Right kidney (tissue), 1 donor: ENCODE data around the gene PALB2.
A peak's percentile ranks its signal among the peaks of the same experiment; 100 is the strongest.
"Not testable (repeated sequence)": the region's sequence is repeated elsewhere in the genome, so short reads cannot be mapped to it uniquely, and the experiment has no call there.

Experiments
- DNase-seq: peaks from one replicate; pipeline ENCODE4 v3.0.0-alpha.2; 2016

Gene PALB2

GRCh38 chr16:23583271-23583670 lies 57.8 kb downstream of the PALB2 start:
- not testable (repeated sequence) for DNase-seq

GRCh38 chr16:23581764-23582163 lies 59.3 kb downstream of the PALB2 start:
- DNase-seq, result no peak

GRCh38 chr16:23580391-23580790 lies 60.7 kb downstream of the PALB2 start:
- DNase-seq, result no peak

GRCh38 chr16:23579371-23579770 lies 61.7 kb downstream of the PALB2 start:
- no peak for DNase-seq

GRCh38 chr16:23578101-23578830 lies 62.8 kb downstream of the PALB2 start:
- no peak for DNase-seq

GRCh38 chr16:23577493-23577892 lies 63.6 kb downstream of the PALB2 start:
- DNase-seq, result no peak

DNA sequence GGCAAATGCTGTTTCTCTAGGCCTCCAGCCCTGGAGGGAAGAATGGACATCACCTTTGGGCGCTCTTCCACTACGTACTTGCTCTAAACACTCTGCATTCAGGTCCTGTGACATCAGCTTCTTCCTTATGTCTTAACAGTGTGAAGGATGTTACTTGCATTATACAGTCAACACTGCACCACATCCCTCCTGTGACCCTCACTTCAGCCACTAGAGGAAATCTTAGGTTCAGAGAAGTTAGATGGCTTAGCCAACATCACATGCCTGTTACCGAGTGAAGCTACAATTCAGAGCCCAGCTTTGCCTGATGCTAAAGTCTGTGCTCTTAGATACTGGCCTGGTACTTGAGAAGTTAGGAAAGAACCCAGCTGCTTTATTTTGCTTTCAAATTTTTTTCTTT lies 65.3 kb downstream of the PALB2 start:
- no peak for DNase-seq

DNA sequence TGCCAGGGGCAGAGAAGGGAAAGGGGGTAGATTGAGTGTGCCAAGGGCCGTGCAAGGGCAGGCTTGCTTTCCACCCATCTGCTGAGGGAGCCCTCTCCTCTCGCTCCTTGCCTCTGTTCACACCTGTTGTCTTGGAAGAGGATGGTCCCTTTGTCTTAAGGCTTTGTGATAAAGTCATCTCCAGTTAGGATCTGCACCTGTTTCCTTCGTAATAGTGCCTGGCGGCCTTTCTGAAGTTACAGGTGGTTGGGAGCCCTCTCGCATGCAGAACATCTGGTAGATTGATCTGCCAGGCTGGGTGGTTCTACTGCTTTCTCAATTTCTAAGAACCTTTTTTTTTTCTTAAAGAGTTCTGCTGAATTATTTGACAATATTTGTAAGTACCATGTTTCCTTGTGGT lies 67.3 kb downstream of the PALB2 start:
- DNase-seq, result no peak

DNA sequence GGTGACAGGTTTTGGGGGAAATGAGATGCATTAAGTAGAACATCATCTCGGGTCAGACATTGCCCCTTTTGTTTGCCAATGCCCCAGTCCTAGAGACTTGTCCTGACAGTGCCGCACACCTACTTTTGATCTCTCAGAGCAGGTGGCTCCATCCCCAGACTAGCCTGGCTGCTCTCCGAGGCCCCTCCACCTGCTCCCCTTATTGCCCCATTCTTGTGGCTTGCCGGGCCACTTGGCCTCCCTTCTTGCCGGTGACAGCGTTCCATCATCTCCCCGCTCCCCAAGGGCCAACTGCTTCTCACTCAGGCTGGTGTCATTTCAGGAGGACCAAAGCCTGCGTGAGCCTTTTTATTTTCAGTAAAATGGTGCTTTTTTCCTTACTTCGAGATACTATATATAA lies 68.7 kb downstream of the PALB2 start:
- no peak for DNase-seq

DNA sequence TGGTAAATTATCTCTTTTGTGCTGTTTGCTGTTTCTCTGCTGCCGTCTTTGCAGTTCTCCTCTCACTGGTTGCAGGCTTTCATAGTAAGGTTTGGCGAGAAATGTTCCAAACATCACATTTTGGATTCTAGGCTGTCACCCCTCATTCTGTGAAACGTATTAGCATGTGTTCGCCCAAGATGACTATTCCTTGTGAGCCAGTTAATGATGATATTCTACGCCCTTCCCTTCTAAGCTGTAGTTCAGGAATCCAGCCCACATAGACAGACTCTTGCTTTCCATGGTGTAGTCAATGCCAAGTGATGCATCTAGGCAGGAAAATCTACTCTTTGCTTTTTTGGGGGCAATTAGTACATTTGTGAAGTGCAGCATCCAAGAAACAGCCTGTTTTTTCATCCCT lies 69.2 kb downstream of the PALB2 start:
- DNase-seq, result no peak

DNA sequence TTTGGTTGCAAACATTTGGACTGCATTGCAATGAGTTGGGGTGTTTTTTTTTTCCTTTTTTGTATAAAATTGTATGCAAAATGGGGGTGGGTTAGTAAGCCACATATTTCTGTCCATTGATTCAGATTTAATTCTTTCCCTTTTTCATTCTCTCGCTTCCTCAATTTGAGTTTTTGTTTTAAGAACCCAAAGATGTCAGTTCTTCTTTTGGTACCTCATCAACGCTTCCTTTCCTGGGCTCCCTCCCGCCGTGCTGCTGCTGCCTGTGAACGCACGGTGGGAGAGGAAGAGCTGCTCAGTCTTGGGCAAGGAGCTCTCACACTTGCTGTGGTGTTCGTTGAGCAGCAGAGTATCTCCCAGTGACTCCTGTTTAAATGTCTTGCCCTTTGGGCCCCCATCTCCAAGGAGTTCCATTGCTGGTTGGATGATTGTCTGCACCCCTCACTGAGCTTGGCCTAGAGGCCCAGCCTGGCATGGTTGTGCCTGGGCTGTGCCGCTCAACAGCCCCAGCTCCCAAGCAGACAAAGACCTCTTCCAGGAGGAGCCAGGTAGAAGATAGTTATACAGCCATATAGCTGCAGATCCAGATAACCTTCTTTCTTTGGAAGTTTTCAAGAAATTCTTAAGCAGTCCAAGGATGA lies 70.0 kb downstream of the PALB2 start:
- DNase-seq, result no peak

DNA sequence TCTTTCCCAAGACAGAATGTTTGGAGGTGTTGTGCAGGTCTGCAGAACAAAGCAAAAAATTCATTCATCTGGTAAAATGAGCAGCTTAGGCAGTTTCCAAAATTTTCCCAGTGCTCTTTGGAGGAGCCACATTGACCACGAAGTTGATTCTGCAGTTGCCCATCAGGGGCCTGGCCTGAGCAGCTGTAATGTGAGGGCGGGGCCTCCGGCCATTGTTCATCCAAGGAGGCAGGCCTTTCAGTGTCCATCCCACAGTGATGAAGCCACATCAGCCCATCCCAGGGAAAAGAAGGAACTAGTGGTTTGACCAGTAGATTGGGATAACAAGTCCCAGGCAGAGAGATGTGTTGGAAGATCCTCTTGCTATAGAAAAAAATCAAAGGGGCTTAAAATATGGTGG lies 73.5 kb downstream of the PALB2 start:
- no peak for DNase-seq

DNA sequence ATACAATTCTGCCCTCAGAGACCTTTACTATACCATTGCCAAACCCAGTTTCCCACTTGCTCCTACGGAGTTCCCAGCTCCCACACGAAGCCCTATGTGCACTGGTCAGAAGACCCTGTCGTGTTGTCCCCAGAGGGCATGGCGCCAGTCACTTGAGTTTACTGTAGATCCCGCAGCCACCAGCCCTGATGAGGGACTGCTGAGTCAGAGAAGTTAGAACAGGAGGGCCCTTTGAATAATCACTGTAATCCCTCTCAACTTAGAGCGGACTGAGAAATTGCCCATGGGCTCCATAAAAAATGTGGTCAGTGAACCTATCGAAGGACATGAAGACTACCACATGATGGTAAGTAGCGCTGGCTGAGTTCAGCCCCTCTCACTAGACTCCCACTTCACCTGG lies 74.4 kb downstream of the PALB2 start:
- no peak for DNase-seq

DNA sequence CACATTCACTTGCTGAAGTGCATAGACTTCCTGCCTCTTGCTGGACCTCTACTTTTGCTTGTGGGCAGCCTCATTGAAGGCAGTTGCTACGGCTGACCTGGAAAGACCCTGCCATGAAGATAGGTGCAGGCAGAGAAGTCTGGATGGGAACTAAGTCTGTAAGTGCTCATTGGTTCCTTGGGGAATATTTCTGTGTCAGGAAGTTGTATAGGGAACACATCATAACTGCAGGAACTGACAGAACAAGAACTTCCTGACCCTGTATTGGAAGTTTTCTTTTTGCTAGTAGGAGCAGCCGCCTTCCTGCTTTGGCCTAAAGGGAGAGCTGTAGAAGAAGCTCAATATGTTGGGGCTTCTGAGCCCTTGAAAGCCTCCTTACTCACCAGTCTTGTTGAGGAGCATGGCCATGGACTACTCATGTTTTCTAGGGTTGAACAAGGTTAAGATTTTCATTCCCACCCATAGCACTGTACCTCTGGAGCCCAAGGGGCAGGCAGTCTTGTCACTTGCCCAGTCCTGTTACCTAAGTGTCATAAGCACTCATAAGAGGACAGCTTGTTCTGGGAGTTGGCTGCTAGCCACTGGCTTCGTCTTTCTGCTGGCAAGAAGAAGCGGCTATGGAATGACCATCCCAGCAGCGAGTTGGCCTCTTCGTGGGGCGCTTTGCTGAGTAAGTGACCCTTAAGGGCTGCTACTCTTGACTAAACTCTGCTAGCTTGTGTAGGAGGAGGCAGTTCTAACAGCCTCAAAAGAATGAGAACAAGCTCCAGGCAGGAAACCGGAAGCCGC lies 76.3 kb downstream of the PALB2 start:
- no peak for DNase-seq

DNA sequence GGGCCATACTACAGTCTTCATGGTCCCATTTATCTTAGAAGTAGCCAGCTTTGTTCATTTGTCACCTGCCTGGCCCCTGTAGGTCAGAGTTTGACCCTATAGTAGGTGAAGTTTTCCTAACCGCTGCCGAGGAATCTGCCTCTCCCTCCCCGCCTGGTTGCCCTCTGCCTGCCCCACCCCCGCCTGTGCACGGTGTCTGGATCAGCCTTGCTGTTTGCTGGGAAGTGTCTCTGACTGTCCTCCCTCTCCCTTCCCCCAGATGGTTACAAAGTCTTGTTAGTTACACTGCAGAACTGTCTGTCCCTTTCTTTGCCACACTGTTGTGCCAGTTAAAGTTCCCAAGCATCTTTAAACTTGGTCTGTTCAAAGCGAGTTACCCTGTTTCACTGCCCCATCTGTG lies 77.9 kb downstream of the PALB2 start:
- DNase-seq, result no peak

GRCh38 chr16:23562505-23562904 lies 78.6 kb downstream of the PALB2 start:
- DNase-seq, result no peak

DNA sequence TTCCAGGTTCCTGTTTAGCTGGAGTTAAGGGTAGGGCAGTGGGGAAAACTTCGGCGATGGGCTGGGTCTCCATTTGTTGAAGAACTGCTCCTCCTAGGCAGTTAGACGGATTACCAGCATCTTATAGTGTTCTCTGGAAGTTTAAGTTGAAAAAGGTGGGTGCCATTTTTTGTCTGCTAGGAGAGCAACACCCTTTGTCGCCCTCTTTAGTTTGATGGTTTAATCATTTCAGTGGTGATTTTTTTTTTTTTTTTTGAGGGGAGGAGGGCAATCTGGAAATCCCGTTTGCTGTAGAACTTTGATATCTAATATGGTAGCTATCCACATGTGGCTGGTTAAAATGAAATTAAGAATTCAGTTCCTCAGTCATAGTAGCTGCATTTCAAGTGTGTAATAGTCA lies 79.5 kb downstream of the PALB2 start:
- DNase-seq, result no peak

- DNase-seq, result no peak
Observed at GRCh38 chr16:23557779-23558702, 83.1 kb downstream of the PALB2 start.

- DNase-seq, result peak; percentile 99
Observed at GRCh38 chr16:23556881-23557778, 84.0 kb downstream of the PALB2 start, which contains the start of the genes EARS2 and UBFD1. EARS2 (minus strand) TSS chr16:23557350; CDS start chr16:23557343, 7 bp downstream. UBFD1 (plus strand) TSS chr16:23557727; CDS start chr16:23557743, 16 bp downstream.

DNA sequence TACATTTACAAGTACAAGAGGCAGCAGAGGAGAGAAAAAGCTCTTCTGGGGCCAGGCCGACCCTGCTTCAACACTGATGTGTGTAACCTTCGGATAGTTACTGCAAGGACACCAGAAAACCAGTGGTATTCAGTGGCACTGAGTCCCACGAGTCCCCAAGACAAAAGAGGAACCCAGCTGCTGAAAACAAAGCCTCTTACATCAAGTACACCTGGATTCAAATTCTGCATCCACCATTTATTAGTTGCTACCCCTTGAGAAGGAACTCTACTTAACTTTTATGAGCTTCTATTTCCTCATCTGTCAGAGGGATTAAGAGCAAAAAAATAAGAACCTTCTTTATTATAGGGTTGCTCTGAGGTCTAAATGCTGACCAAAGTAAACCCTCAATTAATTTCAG lies 86.6 kb downstream of the PALB2 start:
- no peak for DNase-seq
